ENCODE data around the gene PLOD3.

DNA sequence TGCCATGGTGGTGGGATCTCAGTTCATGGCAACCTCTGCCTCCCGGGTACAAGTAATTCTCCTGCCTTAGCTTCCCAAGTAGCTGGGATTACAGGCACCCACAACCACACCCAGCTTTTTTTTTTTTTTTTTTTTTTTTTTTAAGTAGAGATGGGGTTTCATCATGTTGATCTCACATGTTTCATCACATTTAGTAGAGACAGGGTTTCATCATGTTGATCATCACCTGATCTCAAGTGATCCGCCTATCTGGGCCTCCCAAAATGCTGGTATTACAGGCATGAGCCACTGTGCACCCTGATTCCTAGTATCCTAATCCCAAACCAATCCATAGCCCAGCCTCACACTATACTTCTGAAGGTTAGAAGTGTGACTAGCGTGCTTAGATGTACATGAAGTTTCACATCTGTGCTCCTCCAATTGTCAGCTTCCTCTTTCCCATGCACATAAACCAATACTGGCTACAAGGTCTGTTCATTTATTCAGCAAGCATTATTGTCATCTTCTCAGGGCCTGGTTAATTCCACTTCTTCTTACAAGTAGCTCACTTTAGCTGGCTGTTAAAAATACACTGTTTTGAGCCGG is 30.4 kb downstream of the PLOD3 start:
- TF ChIP-seq, protein P1, sequence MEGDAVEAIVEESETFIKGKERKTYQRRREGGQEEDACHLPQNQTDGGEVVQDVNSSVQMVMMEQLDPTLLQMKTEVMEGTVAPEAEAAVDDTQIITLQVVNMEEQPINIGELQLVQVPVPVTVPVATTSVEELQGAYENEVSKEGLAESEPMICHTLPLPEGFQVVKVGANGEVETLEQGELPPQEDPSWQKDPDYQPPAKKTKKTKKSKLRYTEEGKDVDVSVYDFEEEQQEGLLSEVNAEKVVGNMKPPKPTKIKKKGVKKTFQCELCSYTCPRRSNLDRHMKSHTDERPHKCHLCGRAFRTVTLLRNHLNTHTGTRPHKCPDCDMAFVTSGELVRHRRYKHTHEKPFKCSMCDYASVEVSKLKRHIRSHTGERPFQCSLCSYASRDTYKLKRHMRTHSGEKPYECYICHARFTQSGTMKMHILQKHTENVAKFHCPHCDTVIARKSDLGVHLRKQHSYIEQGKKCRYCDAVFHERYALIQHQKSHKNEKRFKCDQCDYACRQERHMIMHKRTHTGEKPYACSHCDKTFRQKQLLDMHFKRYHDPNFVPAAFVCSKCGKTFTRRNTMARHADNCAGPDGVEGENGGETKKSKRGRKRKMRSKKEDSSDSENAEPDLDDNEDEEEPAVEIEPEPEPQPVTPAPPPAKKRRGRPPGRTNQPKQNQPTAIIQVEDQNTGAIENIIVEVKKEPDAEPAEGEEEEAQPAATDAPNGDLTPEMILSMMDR (IDR thresholded peaks at IDR 0.05; ENCODE audit: insufficient read depth, low read depth, low read length), result no peak
- TF ChIP-seq EZH2 (IDR thresholded peaks at IDR 0.05; ENCODE audit: insufficient read depth, low read length), result no peak
